Aorta (tissue), 5 donors: ENCODE data around the gene KRTAP1-3. TPM values are rescaled to one million over a fixed set of nuclear protein-coding genes. Genes with fewer than 3 reads are reported as not detected.
"Not testable (repeated sequence)": the region's sequence is repeated elsewhere in the genome, so short reads cannot be mapped to it uniquely, and the experiment has no call there.

Experiments
- ATAC-seq: fragments of 200-7000 bp; cut with Tn5 transposase; one replicate; pipeline ENCODE4 v1.9.1; 2022; ENCODE audit warnings: moderate library complexity; ENCODE audit not compliant: low FRiP score
- DNase-seq, 2 donors: peaks; one replicate each; pipeline ENCODE4 v3.0.0-alpha.2; 2020
- H3K27ac ChIP-seq, 2 donors: one replicate each; pipeline ENCODE4 v1.5.1; 2013; ENCODE audit warnings: low read length in 2 of 2, mild to moderate bottlenecking in 2 of 2, moderate library complexity in 2 of 2, control low read depth in 1 of 2, inconsistent platforms in 1 of 2, low read depth in 1 of 2
- H3K27me3 ChIP-seq, 2 donors: one replicate each; pipeline ENCODE4 v1.6.1; 2013; ENCODE audit warnings: control low read depth in 1 of 2, low read length in 1 of 2, mild to moderate bottlenecking in 1 of 2, moderate library complexity in 1 of 2; ENCODE audit not compliant: insufficient read depth in 2 of 2, control insufficient read depth in 1 of 2
- H3K36me3 ChIP-seq, 2 donors: one replicate each; pipeline ENCODE4 v1.6.1; 2013; ENCODE audit warnings: control low read depth in 1 of 2, low read length in 1 of 2, mild to moderate bottlenecking in 1 of 2; ENCODE audit not compliant: insufficient read depth in 2 of 2, control insufficient read depth in 1 of 2
- H3K4me1 ChIP-seq, 2 donors: one replicate each; pipeline ENCODE4 v1.6.1; 2013; ENCODE audit warnings: low read length in 2 of 2, control low read depth in 1 of 2, mild to moderate bottlenecking in 1 of 2, moderate library complexity in 1 of 2; ENCODE audit not compliant: insufficient read depth in 2 of 2, control insufficient read depth in 1 of 2
- H3K4me3 ChIP-seq, 2 donors: one replicate each; pipeline ENCODE4 v1.5.1; 2013; ENCODE audit warnings: low read length in 2 of 2, control low read depth in 1 of 2, mild to moderate bottlenecking in 1 of 2
- H3K9me3 ChIP-seq: one replicate; pipeline ENCODE4 v1.6.1; 2013; ENCODE audit warnings: mild to moderate bottlenecking, low read length; ENCODE audit not compliant: control insufficient read depth
- WGBS, 2 donors: extraction: QIAGEN DNeasy Blood & Tissue Kit; methylation state at CpG; one replicate each; pipeline ENCODE4 v1.1.7; 2013; 5-methylcytosine and 5-hydroxymethylcytosine counted together
- intact Hi-C, 2 donors: fragments of 100-400 bp; cut with DNase I; formaldehyde crosslinking; loops; one replicate each; pipeline versions ENCODE4 v1.14.2 to v1.15.0; 2022
- polyA plus RNA-seq, 2 donors: library from polyadenylated mRNA; stranded (reverse); fragments of 200-250 nt; gene quantifications; one replicate each; pipeline ENCODE4 v1.2.3, GENCODE V29; 2013
- total RNA-seq, 2 donors: library from RNA; stranded (reverse); fragmentation: NEBNext Ultra II Directional; extraction: Animal tissue kit (Norgen Biotek cat#: 25700); gene quantifications; one replicate each; pipeline ENCODE4 v1.2.1, GENCODE V29; 2021
- donor health status: healthy with polysubstance abuse.
- donor health status: Bipolar disorder and iron deficiency.
- donor health status: DM: no; HTN: no; CAD: no.
- donor health status: DM: no; HTN: no; CAD: no.
- donor health status: DM: yes; HTN: yes; CAD: no.

KRTAP1-3 gene
- total and polyA plus RNA-seq, 4 donors = not detected

DNA sequence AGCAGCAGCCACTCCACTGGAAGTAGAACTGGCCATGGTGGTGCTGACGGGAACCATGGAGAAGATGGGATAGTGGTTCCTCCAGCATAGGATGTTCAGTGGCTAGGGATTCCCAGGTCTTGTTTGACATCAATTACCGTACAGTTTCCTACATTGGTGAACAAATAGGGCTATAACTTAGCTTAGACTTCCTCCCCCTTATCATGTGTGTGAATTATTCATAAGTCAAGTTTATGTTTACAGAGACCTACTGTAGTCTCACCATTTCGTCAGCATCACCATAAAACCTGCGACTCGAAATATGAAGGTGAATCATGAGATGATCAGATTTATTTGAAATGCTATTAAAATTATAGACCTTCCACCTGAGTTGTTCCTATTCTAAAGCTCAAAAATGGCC, 24.1 kb upstream of the KRTAP1-3 start:
- ATAC-seq = no peak
- Histone ChIP-seq H3K27me3 (no peaks in the 10 kb centered on the region), H3K4me1 (no peaks in the 10 kb centered on the region), H3K9me3 (no peaks in the 10 kb centered on the region), H3K4me3 (no peak overlapping the region), H3K27ac (no peak overlapping the region), H3K36me3 (no peaks in the 10 kb centered on the region)
- intact Hi-C loops = no loop called here
- DNase-seq = no peak
- 88 to 96% methylated on average over 5 of the region's 5 CpGs for WGBS, 2 donors

DNA sequence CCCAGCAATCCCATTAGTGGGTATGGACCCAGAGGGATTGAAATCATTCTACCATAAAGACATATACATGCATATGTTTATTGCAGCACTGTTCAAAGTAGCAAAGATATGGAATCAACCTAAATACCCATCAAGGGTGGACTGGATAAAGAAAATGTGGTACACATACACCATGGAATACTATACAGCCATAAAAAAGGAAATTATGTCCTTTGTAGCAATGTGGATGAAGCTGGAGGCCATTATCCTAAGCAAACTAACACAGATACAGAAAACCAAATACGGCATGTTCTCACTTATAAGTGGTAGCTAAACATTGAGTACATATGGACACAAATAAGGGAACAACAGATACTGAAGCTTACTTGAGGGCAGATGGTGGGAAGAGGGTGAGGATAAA, 22.9 kb upstream of the KRTAP1-3 start:
- DNase-seq = no peak

DNA sequence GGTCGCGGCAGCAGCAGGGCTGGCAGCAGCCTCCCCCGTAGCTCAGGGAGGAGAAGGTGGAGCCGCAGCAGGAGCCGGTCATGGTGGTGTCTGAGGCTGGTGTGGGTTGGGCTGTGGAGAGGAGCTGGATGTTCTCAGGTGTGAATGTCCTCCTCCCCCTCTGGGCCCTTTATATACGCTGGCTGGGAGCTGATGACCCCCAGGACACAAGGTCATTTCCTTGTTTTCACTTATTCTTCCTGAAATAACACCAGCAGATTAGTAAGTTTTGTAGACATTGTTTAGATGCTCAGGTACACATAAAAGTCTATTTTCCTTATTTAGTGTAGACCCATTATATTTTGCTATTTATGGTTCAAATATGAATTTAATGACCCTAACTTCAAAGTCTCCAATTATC, 20.5 kb upstream of the KRTAP1-3 start, which contains the start of gene KRTAP2-2:
KRTAP2-2 (minus strand) TSS at position 101 of the 400 bp plus-strand sequence; CDS start at position 82, 19 bp downstream.
- H3K9me3 ChIP-seq, ATAC-seq, H3K4me1 ChIP-seq, H3K27ac ChIP-seq, H3K4me3 ChIP-seq, H3K36me3 ChIP-seq, DNase-seq, H3K27me3 ChIP-seq, intact Hi-C loops: not testable (repeated sequence)
- WGBS, 2 donors = 19 to 33% methylated on average over 1 of the region's 6 CpGs

More for the DNA sequence above, 22.9 kb upstream of the KRTAP1-3 start:
- Histone ChIP-seq H3K36me3 (no peaks in the 10 kb centered on the region), H3K9me3 (no peaks in the 10 kb centered on the region), H3K4me3 (no peak overlapping the region), H3K27ac (no peak overlapping the region), H3K4me1 (no peaks in the 10 kb centered on the region), H3K27me3 (no peaks in the 10 kb centered on the region)
- 97 to 100% methylated on average over 1 of the region's 1 CpG for WGBS, 2 donors
- ATAC-seq = no peak
- intact Hi-C loops = no loop called here

DNA sequence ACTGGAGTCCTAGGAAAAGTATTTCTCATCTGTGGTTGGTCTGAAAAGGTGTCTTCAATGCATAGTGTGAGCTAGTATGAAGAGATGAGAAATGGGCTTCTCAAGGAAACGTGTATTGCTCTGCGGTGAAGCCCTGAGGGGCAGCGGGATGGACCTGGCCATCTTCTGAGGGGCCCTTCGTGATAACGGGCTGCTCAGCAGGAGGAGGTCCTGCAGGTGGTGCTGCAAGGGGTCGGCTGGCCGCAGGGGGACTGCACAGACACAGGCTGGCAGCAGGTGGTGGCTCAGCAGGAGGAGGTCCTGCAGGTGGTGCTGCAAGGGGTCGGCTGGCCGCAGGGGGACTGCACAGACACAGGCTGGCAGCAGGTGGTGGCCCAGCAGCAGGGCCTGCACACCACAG, 19.9 kb upstream of the KRTAP1-3 start:
- H3K27ac ChIP-seq, ATAC-seq, H3K4me1 ChIP-seq, DNase-seq, H3K9me3 ChIP-seq, H3K4me3 ChIP-seq, intact Hi-C loops, H3K27me3 ChIP-seq, H3K36me3 ChIP-seq: not testable (repeated sequence)
- 59 to 72% methylated on average over 7 to 9 of the region's 9 CpGs for WGBS, 2 donors

DNA sequence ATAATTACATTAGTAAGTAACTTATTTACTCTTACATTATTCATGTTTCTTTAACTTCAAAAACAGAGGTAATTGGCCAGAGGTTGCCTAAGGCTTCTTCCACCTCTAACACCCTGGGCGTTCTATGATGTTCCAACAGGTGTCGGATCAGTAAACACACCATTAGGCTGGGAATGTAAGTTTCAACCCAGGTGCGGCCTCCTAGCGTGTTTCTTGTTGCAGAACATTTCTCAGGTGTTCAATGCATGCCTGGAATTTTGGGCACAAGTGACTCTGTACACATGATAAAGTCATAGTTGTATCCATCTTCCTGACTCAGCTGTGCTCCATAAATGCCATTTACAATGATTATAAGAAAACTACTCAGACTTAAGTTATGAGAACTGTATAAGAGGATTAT, 19.4 kb upstream of the KRTAP1-3 start:
- Histone ChIP-seq H3K9me3 (no peaks in the 10 kb centered on the region), H3K4me1 (no peaks in the 10 kb centered on the region), H3K36me3 (no peaks in the 10 kb centered on the region), H3K4me3 (no peak overlapping the region), H3K27ac (no peak overlapping the region), H3K27me3 (no peaks in the 10 kb centered on the region)
- DNase-seq (no peak), ATAC-seq (no peak)
- intact Hi-C loops = no loop called here
- 89 to 90% methylated on average over 4 of the region's 4 CpGs for WGBS, 2 donors

DNA sequence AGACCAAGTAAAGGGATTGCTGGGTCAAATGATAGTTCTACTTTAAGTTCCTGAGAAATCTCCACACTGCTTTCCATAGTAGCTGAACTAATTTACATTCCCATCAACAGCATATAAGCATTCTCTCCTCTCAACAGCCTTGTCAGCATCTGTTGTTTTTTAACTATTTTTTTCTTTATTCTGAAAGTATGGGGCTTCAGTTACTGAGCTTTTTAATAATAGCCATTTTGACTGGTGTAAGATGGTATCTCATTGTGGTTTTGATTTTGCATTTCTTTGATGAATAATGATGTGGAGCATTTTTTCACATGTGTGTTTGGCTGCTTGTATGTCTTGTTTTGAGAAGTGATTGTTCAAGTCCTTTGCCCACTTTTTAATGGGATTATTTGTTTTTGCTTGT, 17.9 kb upstream of the KRTAP1-3 start:
- Histone ChIP-seq H3K4me1 (no peaks in the 10 kb centered on the region), H3K9me3 (no peaks in the 10 kb centered on the region), H3K36me3 (no peaks in the 10 kb centered on the region), H3K27ac (no peak overlapping the region), H3K27me3 (no peaks in the 10 kb centered on the region), H3K4me3 (no peak overlapping the region)
- DNase-seq = no peak
- intact Hi-C loops = no loop called here
- no peak for ATAC-seq

- no peaks in the 10 kb centered on the region for H3K36me3 ChIP-seq
- H3K27me3 ChIP-seq = no peaks in the 10 kb centered on the region
- no peaks in the 10 kb centered on the region for H3K4me1 ChIP-seq
- 29 to 35% methylated on average over 2 of the region's 2 CpGs for WGBS, 2 donors
- H3K4me3 ChIP-seq = no peak overlapping the region
- H3K27ac ChIP-seq = no peak overlapping the region
- no peaks in the 10 kb centered on the region for H3K9me3 ChIP-seq
- ATAC-seq (no peak), DNase-seq (no peak)
- intact Hi-C loops = no loop called here
These were observed 14.4 kb upstream of the KRTAP1-3 start for GRCh38 chr17:41049110-41049509.

DNA sequence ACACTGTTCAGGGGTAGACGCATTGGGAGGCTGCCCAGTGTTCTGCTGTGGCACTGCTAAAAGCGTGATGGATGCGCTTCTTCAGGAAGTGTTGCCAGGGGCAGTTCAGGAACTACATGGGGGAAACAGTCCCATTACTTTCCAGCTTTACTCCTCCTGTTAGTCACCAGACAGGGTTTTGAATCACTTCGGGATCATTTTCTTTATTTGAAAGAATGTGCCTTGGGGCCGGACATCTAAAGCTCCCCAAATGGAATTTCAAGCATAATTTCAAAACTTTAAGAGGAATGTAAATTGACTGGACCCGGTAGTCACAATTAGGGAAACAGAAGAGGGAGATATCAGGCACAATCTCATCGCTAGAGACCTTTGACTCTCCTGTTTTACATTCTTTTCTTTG, 13.8 kb upstream of the KRTAP1-3 start:
- H3K4me1 ChIP-seq = no peaks in the 10 kb centered on the region
- WGBS, 2 donors = 45 to 51% methylated on average over 7 of the region's 7 CpGs
- no peaks in the 10 kb centered on the region for H3K27me3 ChIP-seq
- no peak overlapping the region for H3K27ac ChIP-seq
- H3K9me3 ChIP-seq = no peaks in the 10 kb centered on the region
- DNase-seq = no peak
- no peaks in the 10 kb centered on the region for H3K36me3 ChIP-seq
- no peak for ATAC-seq
- H3K4me3 ChIP-seq = no peak overlapping the region
- intact Hi-C loops = no loop called here

DNA sequence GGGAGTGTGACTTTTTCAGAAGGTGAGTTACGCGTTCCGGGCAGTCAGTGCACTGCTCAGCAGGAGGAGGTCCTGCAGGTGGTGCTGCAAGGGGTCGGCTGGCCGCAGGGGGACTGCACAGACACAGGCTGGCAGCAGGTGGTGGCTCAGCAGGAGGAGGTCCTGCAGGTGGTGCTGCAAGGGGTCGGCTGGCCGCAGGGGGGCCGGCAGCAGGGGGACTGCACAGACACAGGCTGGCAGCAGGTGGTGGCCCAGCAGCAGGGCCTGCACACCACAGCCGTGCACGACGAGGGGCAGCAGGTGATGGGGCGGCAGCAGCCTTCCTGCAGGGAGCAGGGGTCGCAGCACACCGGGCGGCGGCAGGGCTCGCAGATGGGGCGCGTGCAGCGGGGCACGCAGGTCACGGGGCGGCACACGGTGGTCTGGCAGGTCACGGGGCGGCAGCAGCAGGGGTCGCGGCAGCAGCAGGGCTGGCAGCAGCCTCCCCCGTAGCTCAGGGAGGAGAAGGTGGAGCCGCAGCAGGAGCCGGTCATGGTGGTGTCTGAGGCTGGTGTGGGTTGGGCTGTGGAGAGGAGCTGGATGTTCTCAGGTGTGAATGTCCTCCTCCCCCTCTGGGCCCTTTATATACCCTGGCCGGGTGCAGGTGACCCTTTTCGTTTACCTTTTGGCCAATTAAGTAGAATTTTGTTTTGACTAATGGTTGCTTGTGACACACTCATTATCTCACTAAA, 12.2 kb upstream of the KRTAP1-3 start, which contains the start of gene KRTAP2-1:
KRTAP2-1 (minus strand) TSS at position 582 of the 731 bp plus-strand sequence; CDS start at position 533, 49 bp downstream.
- H3K27ac ChIP-seq, H3K36me3 ChIP-seq, H3K4me3 ChIP-seq, intact Hi-C loops, H3K4me1 ChIP-seq, DNase-seq, H3K9me3 ChIP-seq, H3K27me3 ChIP-seq: not testable (repeated sequence)
- WGBS, 2 donors = 44 to 46% methylated on average over 8 to 10 of the region's 33 CpGs
- ATAC-seq = peak; percentile 52
